ENCODE results near the gene DUXB.

The DUXB gene, protein sequence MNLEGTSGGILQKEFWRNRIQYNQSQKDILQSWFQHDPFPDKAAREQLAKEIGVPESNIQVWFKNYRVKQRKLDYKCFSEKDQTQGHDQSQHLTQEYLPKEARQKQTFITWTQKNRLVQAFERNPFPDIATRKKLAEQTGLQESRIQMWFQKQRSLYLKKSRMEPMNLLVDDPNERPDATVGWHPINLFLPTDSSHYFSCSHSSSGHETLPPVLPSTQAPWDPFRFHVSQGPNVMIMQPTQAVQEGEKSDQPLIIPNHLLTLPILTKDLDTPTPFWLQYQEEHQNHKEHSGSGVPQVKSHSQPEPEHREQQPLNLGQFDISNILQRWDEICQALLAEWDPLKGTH

DNA sequence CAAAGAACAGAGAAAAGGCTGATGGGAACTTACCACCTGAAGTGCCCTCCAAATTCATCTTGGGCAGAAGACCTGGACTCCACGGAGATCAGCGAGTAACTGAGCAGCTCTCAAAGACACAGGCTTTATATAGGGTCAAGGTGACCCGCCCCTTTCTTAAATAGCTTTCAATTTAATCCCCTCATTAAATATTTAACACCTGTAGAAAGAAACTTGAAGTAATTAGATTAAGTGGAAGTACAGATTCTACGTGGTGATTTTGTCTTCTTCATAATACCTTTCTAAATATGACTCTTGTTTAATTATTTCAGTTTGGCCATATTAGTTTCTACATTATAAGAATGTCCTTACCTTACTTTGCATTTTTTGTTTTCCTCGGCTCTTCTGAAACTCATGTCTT is at the start of gene DUXB:
DUXB (minus strand) TSS at position 101 of the 400 bp plus-strand sequence; CDS start at position 58, 43 bp downstream.
- no peak for DNase-seq (ENCODE audit: low read depth)

DNA sequence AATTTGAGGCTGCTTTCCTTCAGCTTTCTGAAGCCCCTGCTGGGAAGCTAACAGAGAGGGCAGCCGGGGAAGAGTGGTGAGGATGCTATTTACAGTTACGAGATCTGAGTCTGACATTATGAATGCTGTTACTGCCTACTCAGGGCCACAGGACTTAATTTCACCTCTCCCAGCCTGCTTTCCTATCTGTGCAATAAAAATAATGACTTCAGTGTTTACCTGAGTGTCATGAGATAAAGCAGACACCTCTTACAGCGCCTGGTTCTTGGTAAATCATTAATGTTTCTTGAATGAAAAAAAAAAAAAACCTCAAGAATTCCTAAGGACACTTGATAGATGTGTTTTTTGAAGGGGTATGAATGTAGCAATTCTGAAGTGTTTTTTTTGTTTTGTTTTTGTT is 49.3 kb upstream of the DUXB start:
- no peak for DNase-seq (ENCODE audit: low read depth)

DNA sequence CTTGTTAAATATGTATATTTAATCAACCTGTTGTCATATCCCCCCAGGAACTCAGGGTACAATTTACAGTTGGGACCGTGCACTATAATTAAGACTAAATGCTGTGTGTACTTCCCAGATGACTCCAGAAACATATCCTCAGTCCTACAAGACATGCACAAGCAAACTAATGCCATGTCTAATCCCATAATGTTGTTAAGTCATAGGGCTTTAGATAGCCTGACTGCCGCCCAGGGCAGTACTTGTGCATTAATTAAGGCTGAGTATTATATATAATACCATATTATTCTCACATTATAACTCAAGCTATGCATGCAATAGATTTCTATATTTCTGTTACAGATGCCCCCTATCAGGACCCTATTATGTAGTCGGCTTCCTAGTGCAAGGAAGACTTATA is 45.1 kb upstream of the DUXB start:
- DNase-seq (ENCODE audit: low read depth), result no peak

DNA sequence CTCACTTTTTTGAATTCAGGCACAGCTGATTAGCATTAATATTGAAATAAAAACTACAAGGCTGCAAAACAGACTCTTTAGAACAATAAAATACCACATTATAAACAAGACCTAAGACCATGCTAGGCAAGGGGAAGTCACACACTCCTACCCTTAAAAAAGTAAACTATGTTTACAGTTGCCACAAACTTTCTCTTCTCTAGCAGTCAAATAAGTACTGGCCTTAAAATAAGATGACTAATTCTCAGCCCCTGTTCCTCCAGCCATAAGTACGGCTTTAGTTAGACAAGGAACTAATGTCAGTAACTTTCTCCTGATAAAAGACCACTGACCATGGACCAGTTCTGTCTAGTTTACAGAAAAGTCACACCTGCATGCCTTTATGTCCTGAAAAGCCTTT is 44.6 kb upstream of the DUXB start:
- no peak for DNase-seq (ENCODE audit: low read depth)

DNA sequence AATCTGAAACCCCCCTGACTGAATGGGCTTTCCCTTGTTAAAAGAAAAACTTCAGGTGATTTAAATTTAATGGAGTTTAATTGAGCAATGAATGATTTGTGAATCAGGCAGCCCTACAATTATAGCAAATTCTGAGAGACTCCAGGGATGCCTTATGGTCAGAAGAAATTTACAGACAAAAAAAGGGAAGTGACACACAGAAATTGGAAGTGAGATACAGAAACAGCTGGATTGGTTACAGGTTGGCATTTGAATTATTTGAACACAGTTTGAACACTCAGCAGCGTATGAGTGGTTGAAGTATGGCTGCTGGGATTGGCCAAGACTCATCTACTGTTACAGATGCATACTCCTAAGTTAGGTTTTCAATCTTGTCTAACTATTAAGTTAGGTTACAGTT is 44.0 kb upstream of the DUXB start:
- DNase-seq (ENCODE audit: low read depth), result no peak

DNA sequence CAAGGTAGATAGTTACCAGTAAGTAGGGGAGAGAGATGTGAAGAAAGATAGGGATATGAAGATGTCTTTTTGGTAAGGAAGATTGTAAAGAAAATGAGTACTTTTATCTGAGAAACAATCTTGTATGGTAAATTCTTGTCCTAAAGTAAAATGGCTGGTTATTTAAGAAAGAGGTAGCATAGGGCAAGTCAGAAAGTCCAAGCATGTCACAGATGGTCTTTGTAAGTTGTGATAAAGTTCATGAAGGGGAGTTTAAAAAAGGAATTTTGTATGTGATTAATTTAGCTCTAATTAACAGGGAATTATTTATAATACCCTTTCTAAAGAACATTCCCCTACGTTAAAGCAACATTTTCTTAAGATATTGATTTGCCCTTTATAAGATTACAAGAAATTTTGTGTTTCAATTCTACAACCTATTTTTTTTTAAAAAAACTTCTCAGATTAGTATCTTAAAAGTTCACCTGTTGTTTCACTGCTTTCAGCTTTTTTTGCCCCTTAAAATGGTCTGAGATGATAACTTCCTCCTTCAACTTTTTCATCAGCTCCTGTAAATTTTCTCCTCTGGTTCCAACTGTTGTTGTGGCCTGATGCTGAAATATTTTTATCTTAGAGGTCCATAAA is 41.3 kb upstream of the DUXB start:
- no peak for DNase-seq (ENCODE audit: low read depth)

DNA sequence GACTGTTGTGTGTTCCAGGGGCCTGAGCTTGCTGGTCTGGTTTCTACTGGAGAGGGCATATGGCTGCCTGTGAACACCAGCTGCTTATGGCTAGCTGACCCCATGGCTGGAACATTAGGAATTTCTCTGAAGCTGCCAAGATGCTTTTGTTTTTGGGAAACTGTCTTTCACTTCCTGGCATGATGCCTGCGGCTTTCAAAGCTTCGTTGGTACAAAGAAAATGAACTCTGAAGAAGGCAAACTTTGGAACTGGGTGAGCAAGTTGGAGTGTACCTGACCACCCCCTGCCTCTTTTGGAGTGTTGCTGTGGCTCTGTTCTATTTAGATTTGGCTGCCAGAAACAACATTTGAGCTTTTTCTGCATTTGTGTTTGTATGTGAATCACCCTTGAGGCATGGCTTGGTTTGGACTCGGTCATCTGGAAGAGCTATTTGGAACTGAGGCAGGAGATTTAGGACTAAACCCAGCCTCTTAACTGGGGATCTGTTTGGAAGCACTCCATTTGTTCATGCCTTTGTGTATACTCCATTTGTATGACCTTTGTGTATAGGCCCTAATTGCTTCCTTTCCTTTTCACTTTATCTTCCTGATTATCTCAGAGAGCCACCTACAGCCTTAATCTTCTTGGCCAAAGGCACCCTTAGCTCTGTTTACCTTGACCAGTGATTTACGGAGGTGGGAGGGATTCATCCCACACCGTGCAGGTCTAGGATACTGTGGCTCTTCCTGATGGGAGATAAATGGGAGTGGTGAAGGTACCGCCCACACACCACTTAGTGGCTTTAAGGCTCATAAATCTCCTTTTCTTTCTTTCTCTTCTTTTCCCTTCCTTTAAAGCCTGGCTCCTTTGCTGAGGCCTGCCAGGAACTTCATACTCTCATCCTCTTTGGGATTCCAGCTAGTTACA is 32.3 kb upstream of the DUXB start:
- no peak for DNase-seq (ENCODE audit: low read depth)

DNA sequence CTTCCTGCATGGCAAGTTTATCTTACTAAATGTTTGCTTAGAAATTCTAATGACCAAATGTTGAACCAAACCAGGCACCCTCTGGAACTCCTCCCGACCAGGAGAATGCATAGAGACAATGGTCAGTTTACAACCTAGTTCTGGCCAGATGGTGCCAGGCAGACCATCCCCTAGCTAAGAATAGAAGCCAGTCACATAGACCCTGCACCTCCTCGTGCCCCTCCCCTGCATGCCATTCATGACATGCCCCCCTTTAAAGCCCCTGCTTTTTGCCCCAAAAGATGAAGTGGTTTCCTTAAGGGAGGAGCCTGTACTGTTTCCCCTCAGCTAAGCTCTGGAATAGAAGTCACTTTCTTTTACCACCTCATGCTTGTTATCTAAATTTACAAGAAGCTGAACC is 31.6 kb upstream of the DUXB start:
- DNase-seq (ENCODE audit: low read depth), result no peak

DNA sequence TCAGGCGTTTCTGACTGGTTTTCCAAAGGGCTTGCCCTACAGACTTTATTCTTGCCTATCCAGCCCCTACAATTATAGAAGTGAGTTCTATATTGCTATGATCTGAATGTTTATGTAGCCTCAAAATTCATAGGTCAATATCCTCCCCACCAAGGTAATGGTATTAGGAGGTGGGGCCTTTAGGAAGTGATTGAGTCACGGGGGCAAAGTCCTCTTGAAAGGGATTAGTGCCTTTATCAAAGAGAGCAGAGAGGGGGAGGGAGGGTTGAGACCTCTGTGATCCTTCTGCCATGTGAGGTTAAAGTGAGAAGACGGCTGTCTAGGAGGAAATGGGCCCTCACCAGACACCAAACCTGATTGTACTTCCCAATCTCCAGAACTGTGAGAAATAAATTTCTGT is 26.0 kb upstream of the DUXB start:
- no peak for DNase-seq (ENCODE audit: low read depth)

DNA sequence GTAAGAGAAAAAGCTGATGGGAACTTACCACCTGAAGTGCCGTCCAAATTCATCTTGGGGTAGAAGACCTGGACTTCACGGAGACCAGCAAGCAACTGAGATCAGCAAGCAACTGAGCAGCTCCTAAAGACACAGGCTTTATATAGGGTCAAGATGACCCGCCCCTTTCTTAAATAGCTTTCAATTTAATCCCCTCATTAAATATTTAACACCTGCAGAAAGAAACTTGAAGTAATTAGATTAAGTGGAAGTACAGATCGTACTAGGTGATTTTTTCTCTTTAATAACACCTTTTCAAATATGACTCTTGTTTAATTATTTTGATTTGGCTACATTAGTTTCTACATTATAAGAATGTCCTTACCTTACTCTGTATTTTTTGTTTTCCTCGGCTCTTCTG is 25.1 kb upstream of the DUXB start, which contains the start of gene CPHXL:
CPHXL (minus strand) TSS at position 101 of the 400 bp plus-strand sequence; CDS start at position 53, 48 bp downstream.
- no peak for DNase-seq (ENCODE audit: low read depth)

DNA sequence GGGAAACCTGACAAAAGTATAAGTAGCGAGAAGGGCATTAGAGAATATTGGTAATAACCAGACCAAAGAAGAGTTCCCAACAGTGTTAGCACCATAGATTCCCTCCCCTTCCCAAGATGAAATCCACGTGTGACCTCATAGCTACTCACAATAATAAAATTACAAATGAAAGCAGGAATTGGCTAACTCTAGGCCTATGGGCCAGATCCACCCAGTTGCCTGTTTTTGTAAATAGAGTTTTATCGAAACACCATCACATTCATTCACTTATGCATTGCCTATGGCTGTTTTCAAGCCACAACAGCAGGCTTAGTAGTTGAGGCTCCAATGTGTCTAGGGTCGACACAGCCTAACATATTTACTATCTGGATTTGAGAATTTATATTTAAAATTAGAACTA is 17.2 kb upstream of the DUXB start:
- no peak for DNase-seq (ENCODE audit: low read depth)

DNA sequence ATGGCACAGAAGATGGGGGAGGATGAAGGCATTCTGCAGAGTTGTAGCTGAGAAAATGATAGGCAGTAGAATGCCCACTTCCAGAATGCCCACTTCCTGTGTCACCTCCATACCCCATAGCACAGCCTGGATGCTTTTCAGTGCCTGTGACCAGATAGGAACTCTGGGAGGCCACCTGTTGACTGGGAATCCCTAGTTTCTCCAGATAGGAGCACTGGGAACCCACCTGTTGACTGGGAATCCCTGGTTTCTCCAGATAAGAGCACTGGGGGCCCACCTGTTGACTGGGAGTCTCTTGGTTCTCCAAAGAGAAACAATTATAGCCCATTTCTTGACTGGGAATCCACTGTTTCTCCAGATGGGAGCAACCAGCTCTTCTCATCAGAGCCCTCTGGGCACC is 13.4 kb upstream of the DUXB start:
- no peak for DNase-seq (ENCODE audit: low read depth)

DNA sequence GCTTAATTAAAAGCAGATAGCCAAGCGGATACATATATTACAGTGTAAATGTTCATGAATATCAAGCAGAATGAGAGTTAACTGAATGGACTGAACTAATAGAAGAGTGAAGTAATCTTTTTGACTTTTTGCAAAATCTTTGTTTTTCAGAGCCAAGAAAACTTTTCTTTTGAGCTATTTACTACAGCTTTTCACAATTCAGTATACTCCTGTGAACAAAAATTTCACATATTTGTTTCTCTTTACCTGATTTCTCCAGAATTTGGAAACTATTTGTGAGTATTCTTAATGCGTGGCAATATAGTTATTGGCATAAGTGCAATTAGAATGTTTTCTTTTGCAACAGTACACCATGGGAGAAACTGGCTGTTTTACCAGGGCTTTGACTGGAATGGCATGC is 9.1 kb upstream of the DUXB start:
- no peak for DNase-seq (ENCODE audit: low read depth)

DNA sequence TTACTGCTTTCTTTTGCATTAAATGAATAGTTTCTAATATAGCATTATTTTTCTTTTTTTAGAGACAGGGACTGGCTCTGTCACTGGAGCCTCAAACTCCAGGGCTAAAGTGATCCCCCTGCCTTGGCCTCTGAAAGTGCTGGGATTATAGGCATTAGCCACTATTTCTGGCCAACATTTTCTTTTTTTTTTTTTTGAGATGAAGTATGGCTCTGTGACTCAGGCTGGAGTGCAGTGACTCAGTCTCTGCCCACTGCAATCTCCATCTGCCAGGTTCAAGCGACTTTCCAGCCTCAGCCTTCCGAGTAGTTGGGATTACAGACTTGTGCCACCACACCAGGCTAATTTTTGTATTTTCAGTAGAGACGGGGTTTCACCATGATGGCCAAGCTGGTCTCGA is 2.0 kb upstream of the DUXB start:
- no peak for DNase-seq (ENCODE audit: low read depth)

DNA sequence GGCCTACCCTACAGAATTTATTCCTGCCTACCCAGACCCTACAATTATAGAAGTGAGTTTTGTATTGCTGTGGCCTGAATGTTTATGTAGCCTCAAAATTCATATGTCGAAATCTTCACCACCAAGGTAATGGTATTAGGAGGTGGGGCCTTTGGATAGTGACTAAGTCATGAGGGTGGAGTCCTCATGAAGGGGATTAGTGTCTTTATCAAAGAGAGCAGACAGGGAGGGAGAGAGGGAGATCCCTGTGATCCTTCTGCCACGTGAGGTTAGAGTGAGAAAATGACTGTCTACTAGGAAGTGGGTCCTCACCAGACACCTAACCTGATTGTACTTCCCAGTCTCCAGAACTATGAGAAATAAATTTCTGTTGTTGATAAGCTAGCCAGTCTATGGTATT is 981 bp upstream of the DUXB start:
- DNase-seq (ENCODE audit: low read depth), result no peak

DNA sequence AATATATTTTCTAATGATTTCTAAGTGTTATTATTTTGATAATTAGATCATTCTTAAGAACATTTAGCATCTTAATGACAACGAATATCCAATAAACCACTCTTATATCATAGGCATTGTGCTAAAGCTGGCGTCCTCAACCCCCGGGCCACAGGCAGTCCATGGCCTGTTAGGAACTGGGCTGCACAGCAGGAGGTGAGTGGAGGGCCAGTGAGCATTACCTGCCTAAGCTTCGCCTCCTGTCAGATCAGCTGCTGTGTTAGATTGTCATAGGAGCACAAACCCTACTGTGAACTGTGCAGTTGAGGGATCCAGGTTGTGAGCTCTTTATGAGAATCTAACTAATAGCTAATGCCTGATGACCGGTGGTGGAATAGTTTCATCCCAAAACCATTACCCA is 3.7 kb downstream of the DUXB start:
- no peak for DNase-seq (ENCODE audit: low read depth)

DNA sequence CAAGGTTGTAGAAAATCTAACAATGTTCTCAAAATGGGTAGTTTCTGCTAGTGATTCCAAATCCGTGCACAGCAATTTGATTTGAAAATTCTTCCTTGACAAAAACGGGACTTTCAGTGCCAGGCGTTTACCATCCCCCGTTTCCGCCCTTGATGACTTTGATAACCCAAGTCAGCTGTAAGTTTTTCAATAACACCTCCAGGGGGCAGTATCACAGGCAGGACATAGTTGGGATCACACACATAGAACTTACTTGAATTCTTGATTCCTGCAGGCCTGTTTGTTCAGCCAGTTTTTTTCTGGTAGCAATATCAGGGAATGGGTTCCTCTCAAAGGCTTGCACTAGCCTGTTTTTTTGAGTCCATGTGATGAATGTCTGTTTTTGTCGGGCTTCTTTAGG is 5.6 kb downstream of the DUXB start:
- peak; percentile 32 for DNase-seq (ENCODE audit: low read depth)

DNA sequence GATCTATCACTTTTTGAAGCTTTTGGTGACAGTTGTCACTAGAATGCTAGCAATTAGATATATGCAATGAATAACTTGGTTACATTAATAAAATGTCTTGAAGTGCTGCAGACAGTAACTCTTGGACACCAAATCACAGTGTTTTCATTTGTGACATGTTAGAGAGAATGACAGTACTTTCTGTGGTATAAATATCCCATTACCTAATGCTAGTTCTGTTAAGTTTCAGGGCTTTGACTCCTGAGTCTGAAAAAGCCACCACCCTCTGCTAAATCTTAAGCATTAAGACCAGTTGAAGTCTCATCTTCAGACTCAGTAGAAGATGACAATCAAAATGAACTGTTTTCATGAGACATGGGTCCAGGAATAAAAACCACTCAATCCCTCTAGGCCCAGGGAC is 13.9 kb downstream of the DUXB start:
- DNase-seq (ENCODE audit: low read depth), result no peak

DNA sequence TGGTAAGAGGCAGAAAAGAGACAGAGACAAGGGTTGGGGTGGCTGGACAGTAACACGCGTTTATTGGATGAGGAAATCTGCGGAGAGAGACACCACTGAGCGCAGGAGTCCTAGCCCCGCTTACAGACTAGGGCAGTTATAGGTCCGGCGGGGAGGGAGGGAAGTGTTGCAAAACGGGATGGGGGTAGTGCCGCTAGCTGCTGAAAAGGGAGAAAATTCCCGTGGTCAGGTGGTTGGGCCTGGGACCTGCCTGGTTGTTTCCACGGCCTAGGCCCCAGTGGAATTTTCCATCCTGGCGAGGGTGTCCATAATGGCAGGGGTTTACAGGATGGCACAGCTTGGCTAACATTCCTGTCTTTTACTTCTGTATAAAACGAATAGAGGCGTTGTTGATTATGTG is 19.0 kb downstream of the DUXB start:
- DNase-seq (ENCODE audit: low read depth), result no peak

DNA sequence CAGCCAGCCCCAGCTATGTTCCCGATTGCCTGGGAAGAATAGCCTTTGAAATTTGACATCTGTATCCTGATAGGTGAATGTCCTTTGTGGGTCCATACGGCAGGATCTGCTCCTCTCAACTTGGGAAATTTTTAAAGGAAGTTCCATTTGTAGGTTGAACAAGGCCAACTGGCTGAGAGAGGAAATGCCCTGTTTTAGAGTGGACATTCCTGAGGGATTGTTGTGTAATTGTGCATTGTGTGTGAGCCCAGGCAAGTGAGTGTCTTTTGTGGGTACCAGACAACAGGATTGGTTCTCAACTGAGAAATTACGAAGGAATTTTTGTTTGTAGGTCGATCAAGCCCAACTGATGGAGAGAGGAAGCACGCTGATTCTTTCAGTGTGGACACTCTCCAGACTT is 21.9 kb downstream of the DUXB start:
- DNase-seq (ENCODE audit: low read depth), result no peak

DNA sequence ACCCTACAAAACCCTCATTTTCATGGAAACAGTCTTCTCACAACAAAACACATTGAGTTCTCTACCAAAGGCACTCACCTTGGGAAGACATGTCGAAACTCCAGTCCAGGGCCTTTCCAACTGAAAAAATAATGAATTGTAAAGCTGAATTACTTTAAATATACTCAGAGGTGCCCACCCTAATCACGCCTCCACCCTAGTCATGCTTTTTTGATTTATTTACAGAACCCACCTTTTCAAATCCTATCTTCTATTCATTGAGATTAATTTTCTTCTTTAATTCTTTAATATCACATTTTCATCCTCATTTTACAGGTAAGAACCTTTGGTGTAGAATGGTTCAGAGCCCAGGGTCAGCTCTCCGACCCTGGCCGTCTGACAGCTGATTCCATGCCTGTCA is 24.4 kb downstream of the DUXB start, which contains the start of gene CPHXL2:
CPHXL2 (minus strand) TSS at position 101 of the 400 bp plus-strand sequence; CDS start at position 91, 10 bp downstream.
- no peak for DNase-seq (ENCODE audit: low read depth)

DNA sequence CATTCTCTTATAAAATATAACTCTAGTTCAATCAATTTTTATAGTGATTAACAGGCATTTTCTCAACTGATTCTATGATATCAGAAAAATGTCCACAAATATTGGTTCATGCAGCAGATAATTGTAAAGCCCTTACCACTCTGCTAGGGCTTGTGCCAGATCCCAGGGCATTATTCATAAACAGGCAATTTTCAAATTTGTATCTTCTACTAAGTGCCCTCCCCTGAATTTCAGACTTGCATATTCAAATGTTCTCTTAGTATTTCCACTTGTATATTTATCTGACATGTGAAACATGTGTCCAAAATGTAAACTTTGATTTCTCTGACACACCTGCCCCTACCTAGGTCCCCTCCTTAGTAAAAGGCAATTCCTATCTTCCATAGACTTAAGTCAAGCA is 33.8 kb downstream of the DUXB start:
- no peak for DNase-seq (ENCODE audit: low read depth)

Measured in CMK (cell line).